GM12878 (cell line): ENCODE measurements around the gene QRFP. TPM values are rescaled to one million over a fixed set of nuclear protein-coding genes. Genes with fewer than 3 reads are reported as not detected.

Experiments used
- ATAC-seq: fragments of 200-7000 bp; cut with Tn5 transposase; 3 replicates; pipeline ENCODE4 v1.9.1; 2020; ENCODE audit warnings: mild to moderate bottlenecking, moderate library complexity
- BruUV-seq: library from RNA; stranded (reverse); fragments of 400-500 nt; replicated peaks from 2 replicates; lab custom pipeline; 2021; lab: Mats Ljungman, UMichigan
- CTCF ChIA-PET: fragments of 300-600 bp; sonication (Branson Sonifier 250); formaldehyde crosslinking; extraction: SDS; loops from one replicate; lab custom pipeline; 2021; ENCODE audit warnings: inconsistent platforms; lab: Yijun Ruan, JAX
- POLR2A ChIA-PET: fragments of 350-600 bp; formaldehyde crosslinking; extraction: SDS; loops from one replicate; lab custom pipeline; 2021; ENCODE audit warnings: inconsistent platforms; lab: Charles Lee
- RAD21 ChIA-PET: fragments of 300-600 bp; sonication (Branson Sonifier 250); formaldehyde crosslinking; loops from one replicate; lab custom pipeline; 2023; ENCODE audit warnings: antibody characterized with exemption; ENCODE audit not compliant: unreplicated experiment; lab: Charles Lee
- SMC1A ChIA-PET: fragments of 300-600 bp; sonication (Branson Sonifier 250); formaldehyde crosslinking; loops from one replicate; lab custom pipeline; 2023; ENCODE audit not compliant: unreplicated experiment, uncharacterized antibody; lab: Charles Lee
- DNase-seq: peaks from one replicate; pipeline ENCODE4 v3.0.0-alpha.2; 2011; ENCODE audit warnings: low read depth, low spot score
- FAIRE-seq: peaks from 3 replicates; lab custom pipeline; 2011; peaks lifted over from hg19 to GRCh38; lab: Jason Lieb, UNC
- H2AFZ ChIP-seq: 2 replicates; pipeline ENCODE4 v1.6.0; 2011; ENCODE audit warnings: low read depth, low read length, control low read depth; ENCODE audit not compliant: control insufficient read depth
- H3K27ac ChIP-seq: 2 replicates; pipeline ENCODE4 v1.5.1; 2011; ENCODE audit warnings: control low read depth; ENCODE audit not compliant: control insufficient read depth, insufficient read depth
- H3K27me3 ChIP-seq, 2 experiments: replicated peaks in 1 of 2; 2 replicates each; pipeline versions ENCODE4 v1.6.0 to v1.6.1; 2011; ENCODE audit warnings: low read length in 1 of 2; ENCODE audit not compliant: control insufficient read depth in 2 of 2, insufficient read depth in 2 of 2
- H3K36me3 ChIP-seq, 2 experiments: 2 replicates each; pipeline ENCODE4 v1.5.1; 2011; ENCODE audit warnings: low read length in 1 of 2; ENCODE audit not compliant: control insufficient read depth in 2 of 2, insufficient read depth in 2 of 2
- H3K4me1 ChIP-seq: 2 replicates; pipeline ENCODE4 v1.6.1; 2011; ENCODE audit warnings: mild to moderate bottlenecking, low read length, moderate library complexity, mixed read lengths; ENCODE audit not compliant: control insufficient read depth, insufficient read depth
- H3K4me2 ChIP-seq: 2 replicates; pipeline ENCODE4 v1.6.0; 2011; ENCODE audit warnings: control low read depth; ENCODE audit not compliant: control insufficient read depth, insufficient read depth
- H3K4me3 ChIP-seq: fragments of 200-600 bp; sonication (generic); 2 replicates; pipeline ENCODE4 v1.5.1; 2016
- H3K79me2 ChIP-seq: 2 replicates; pipeline ENCODE4 v1.6.0; 2011; ENCODE audit warnings: low read length; ENCODE audit not compliant: control insufficient read depth, insufficient read depth
- H3K9ac ChIP-seq: 2 replicates; pipeline ENCODE4 v1.8.0; 2011; ENCODE audit warnings: low read length, control low read depth, mixed read lengths; ENCODE audit not compliant: control insufficient read depth, insufficient read depth
- H3K9me3 ChIP-seq: replicated peaks from 3 replicates; pipeline ENCODE4 v1.5.1; 2011; ENCODE audit warnings: mild to moderate bottlenecking, low read length; ENCODE audit not compliant: control insufficient read depth, insufficient read depth
- H4K20me1 ChIP-seq: 2 replicates; pipeline ENCODE4 v1.6.0; 2011; ENCODE audit not compliant: control insufficient read depth, insufficient read depth
- BCL3 ChIP-seq: IDR thresholded peaks from 2 replicates; pipeline ENCODE4 v1.6.1; 2011; ENCODE audit warnings: borderline replicate concordance, low read depth, mild to moderate bottlenecking, moderate library complexity, low read length; ENCODE audit not compliant: insufficient read depth, poor library complexity, severe bottlenecking
- BRCA1 ChIP-seq: IDR thresholded peaks from 2 replicates; pipeline ENCODE4 v1.6.1; 2011; ENCODE audit warnings: low read depth, low read length, improper control_type of control experiment
- CREB1 ChIP-seq: IDR thresholded peaks from 2 replicates; pipeline ENCODE4 v1.6.1; 2012; ENCODE audit warnings: low read depth, mild to moderate bottlenecking, inconsistent platforms
- NFYA ChIP-seq: IDR thresholded peaks from 2 replicates; pipeline ENCODE4 v1.6.1; 2011; ENCODE audit warnings: low read depth, mild to moderate bottlenecking, low read length, improper control_type of control experiment, borderline replicate concordance
- RBBP5 ChIP-seq: fragments of 200-600 bp; sonication (generic); conservative IDR thresholded peaks from 2 replicates; pipeline ENCODE4 v1.6.1; 2016
- REST ChIP-seq: IDR thresholded peaks from 2 replicates; pipeline ENCODE4 v1.6.1; 2012; ENCODE audit warnings: mild to moderate bottlenecking, low read depth, low read length
- YY1 ChIP-seq: IDR thresholded peaks from 2 replicates; pipeline ENCODE4 v1.6.1; 2011; ENCODE audit warnings: low read depth, mild to moderate bottlenecking, low read length
- ZBTB11 ChIP-seq: fragments of 450-650 bp; formaldehyde crosslinking; IDR thresholded peaks from 2 replicates; pipeline ENCODE4 v1.5.0; 2022; ENCODE audit warnings: mild to moderate bottlenecking, missing genetic modification characterization
- WGBS: methylation state at CpG from one replicate; pipeline ENCODE4 v1.1.6; 2016; ENCODE audit warnings: low lambda C conversion rate; ENCODE audit not compliant: insufficient replicate concordance, insufficient coverage; ENCODE audit errors: missing lambda C conversion rate; 5-methylcytosine and 5-hydroxymethylcytosine counted together
- in situ Hi-C: fragments of 300-500 bp; cut with MboI; formaldehyde crosslinking; loops from 9 replicates; pipeline ENCODE4 v1.14.3; 2018; ENCODE audit warnings: mixed read lengths
- intact Hi-C: fragments of 100-400 bp; cut with micrococcal nuclease; formaldehyde crosslinking; loops from one replicate; pipeline ENCODE4 v1.14.2; 2022; ENCODE audit not compliant: unreplicated experiment
- polyA plus RNA-seq, 11 experiments: library from polyadenylated mRNA; depleted of rRNA in 4 of 11; unstranded in 6 of 11; stranded (reverse) in 5 of 11; fragments of >200 nt; fragmentation: Nextera tagmentation in 4 of 11; fragmentation: Illumina TruSeq in 1 of 11; extraction: Ambion mirVana in 4 of 11; extraction: Trizol in 1 of 11; gene quantifications; 1 replicate in 1 of 11; 2 replicates in 10 of 11; pipeline versions ENCODE4 v1.2.1 to v1.2.3, GENCODE V29; 2011 to 2016; ENCODE audit warnings: inconsistent platforms in 2 of 11, missing spikeins in 2 of 11, low read depth in 1 of 11
- total RNA-seq, 4 experiments: library from RNA; depleted of rRNA in 3 of 4; stranded (reverse); fragments of >200 nt in 3 of 4; fragmentation: Illumina TruSeq in 1 of 4; extraction: Trizol in 1 of 4; gene quantifications; 2 replicates each; pipeline versions ENCODE4 v1.2.1 to v1.2.3, GENCODE V29; 2013 to 2021

The QRFP gene
- total and polyA plus RNA-seq, 10 of the 15 experiments (the other 5 are each of a cell fraction or from before 2014, with no cell fraction given), result not detected

GRCh38 chr9:130887494-130888144 lies 9.0 kb downstream of the QRFP start:
- no peak overlapping the region for H3K27ac ChIP-seq
- no peaks in the 10 kb centered on the region for H3K79me2 ChIP-seq
- no peak for DNase-seq
- intact Hi-C loops, result no loop called here
- RAD21 ChIA-PET, result no interaction called here
- TF ChIP-seq YY1 (no peak), CREB1 (no peak), RBBP5 (no peak), BRCA1 (no peak)
- CTCF ChIA-PET, result interaction anchor here (2.0 kb wide), 1 partner anchor 17 kb away, joined by 6 read pairs; no protein-coding TSS in a partner anchor
- no peak overlapping the region for H3K9ac ChIP-seq
- FAIRE-seq, result no peak
- no peak overlapping the region for H3K4me3 ChIP-seq
- H3K36me3 ChIP-seq, result peaks cover 6 to 25% of the 10 kb centered on the region in 2 experiments
- BruUV-seq, result no TSS peak
- H3K27me3 ChIP-seq, result no peaks in the 10 kb centered on the region
- no peaks in the 10 kb centered on the region for H4K20me1 ChIP-seq
- POLR2A ChIA-PET, result no interaction called here
- no peak for ATAC-seq
- SMC1A ChIA-PET, result no interaction called here
- WGBS, result 88% methylated on average over 25 of the region's 25 CpGs
- H3K4me1 ChIP-seq, result no peaks in the 10 kb centered on the region
- in situ Hi-C loops, result no loop called here
- H3K4me2 ChIP-seq, result no peak overlapping the region
- H3K9me3 ChIP-seq, result no peaks in the 10 kb centered on the region
- H2AFZ ChIP-seq, result no peak overlapping the region

- Histone ChIP-seq H2AFZ (no peak overlapping the region), H3K4me2 (no peak overlapping the region), H3K27ac (no peak overlapping the region), H3K27me3 (no peaks in the 10 kb centered on the region), H3K4me3 (no peak overlapping the region), H4K20me1 (no peaks in the 10 kb centered on the region), H3K9ac (no peak overlapping the region), H3K79me2 (no peaks in the 10 kb centered on the region), H3K4me1 (no peaks in the 10 kb centered on the region), H3K36me3 (peaks cover 9 to 27% of the 10 kb centered on the region in 2 experiments), H3K9me3 (no peaks in the 10 kb centered on the region)
- no peak for TF ChIP-seq BCL3
- no peak for TF ChIP-seq CREB1
- no peak for TF ChIP-seq NFYA
- TF ChIP-seq ZBTB11, result no peak
- TF ChIP-seq REST, result no peak
- ChIA-PET RAD21 (interaction anchor here (0.6 kb wide), 1 partner anchor 569 kb away, joined by 3 read pairs; no protein-coding TSS in a partner anchor), SMC1A (no interaction called here), POLR2A (no interaction called here), CTCF (interaction anchor here (2.0 kb wide), 1 partner anchor 17 kb away, joined by 6 read pairs; no protein-coding TSS in a partner anchor)
- 92% methylated on average over 23 of the region's 23 CpGs for WGBS
- BruUV-seq, result no TSS peak
- intact Hi-C loops (no loop called here), in situ Hi-C loops (no loop called here)
- FAIRE-seq (no peak), ATAC-seq (no peak), DNase-seq (no peak)
These were observed 9.6 kb downstream of the QRFP start for GRCh38 chr9:130886981-130887380.
